ENCODE results near the gene HSF2.

- no peak for TF ChIP-seq CTCF (IDR thresholded peaks at IDR 0.05; ENCODE audit: borderline replicate concordance, extremely low read depth, low read length, poor library complexity, severe bottlenecking)
- no peak for TF ChIP-seq EZH2 (IDR thresholded peaks at IDR 0.05; ENCODE audit: borderline replicate concordance, low read depth, low read length, severe bottlenecking)
These were observed 55.2 kb downstream of the HSF2 start for GRCh38 chr6:122454673-122455072.
